NCI-H187 treated with DMSO at 0.1 percent for 48 hours (cell line): ENCODE results near the gene TRAM2.

Experiments
- DNase-seq: peaks from one replicate; lab custom pipeline; 2025; lab: John Stamatoyannopoulos, UW

Gene TRAM2

GRCh38 chr6:52594221-52594620 lies 17.4 kb upstream of the TRAM2 start:
- DNase-seq, result no peak

- DNase-seq, result no peak
These were observed 15.0 kb upstream of the TRAM2 start for GRCh38 chr6:52591832-52592231.

GRCh38 chr6:52590152-52590891 lies 13.5 kb upstream of the TRAM2 start:
- DNase-seq, result no peak

- no peak for DNase-seq
These were observed 11.8 kb upstream of the TRAM2 start for GRCh38 chr6:52588710-52589091.

- DNase-seq, result no peak
These were observed 11.3 kb upstream of the TRAM2 start for GRCh38 chr6:52588087-52588709.

GRCh38 chr6:52587001-52587400 lies 10.1 kb upstream of the TRAM2 start:
- DNase-seq, result no peak

GRCh38 chr6:52584203-52584602 lies 7.3 kb upstream of the TRAM2 start:
- DNase-seq, result no peak

- DNase-seq, result no peak
These were observed 6.1 kb upstream of the TRAM2 start for GRCh38 chr6:52582996-52583395.

GRCh38 chr6:52582446-52582845 lies 5.6 kb upstream of the TRAM2 start:
- DNase-seq, result no peak

- DNase-seq, result no peak
These were observed 4.0 kb upstream of the TRAM2 start for GRCh38 chr6:52580905-52581304.

GRCh38 chr6:52579006-52579660 lies 2.3 kb upstream of the TRAM2 start:
- DNase-seq, result no peak

- DNase-seq, result no peak
These were observed 1.1 kb upstream of the TRAM2 start for GRCh38 chr6:52577778-52578463.

- DNase-seq, result no peak
These were observed 353 bp downstream of the TRAM2 start for GRCh38 chr6:52576392-52577021.

GRCh38 chr6:52576054-52576391 lies 837 bp downstream of the TRAM2 start:
- no peak for DNase-seq

- DNase-seq, result no peak
These were observed 1.4 kb downstream of the TRAM2 start for GRCh38 chr6:52575502-52575892.

GRCh38 chr6:52574709-52575501 lies 2.0 kb downstream of the TRAM2 start:
- no peak for DNase-seq

GRCh38 chr6:52573295-52573694 lies 3.6 kb downstream of the TRAM2 start:
- no peak for DNase-seq

GRCh38 chr6:52572536-52572935 lies 4.3 kb downstream of the TRAM2 start:
- DNase-seq, result no peak

GRCh38 chr6:52571099-52571755 lies 5.6 kb downstream of the TRAM2 start:
- no peak for DNase-seq

GRCh38 chr6:52570291-52570700 lies 6.6 kb downstream of the TRAM2 start:
- DNase-seq, result no peak

- DNase-seq, result no peak
These were observed 8.5 kb downstream of the TRAM2 start for GRCh38 chr6:52568320-52568719.
